OCI-LY1 (cell line): ENCODE data around the gene TMPRSS13.

Experiments used
- H2AFZ ChIP-seq: fragments of 200-600 bp; sonication (generic), shearing (Covaris generic); 2 replicates; pipeline ENCODE4 v1.6.0; 2014; ENCODE audit warnings: antibody characterized with exemption, mild to moderate bottlenecking, low read length
- H3F3A ChIP-seq: fragments of 200-600 bp; sonication (generic), shearing (Covaris generic); 2 replicates; pipeline ENCODE4 v1.6.0; 2014; ENCODE audit warnings: mild to moderate bottlenecking, antibody characterized with exemption, low read length, moderate library complexity; ENCODE audit not compliant: insufficient read depth
- H3K27ac ChIP-seq: fragments of 200-600 bp; sonication (generic); 2 replicates; pipeline ENCODE4 v1.5.1; 2014; ENCODE audit warnings: low read length, mixed run types, mild to moderate bottlenecking, low read depth; ENCODE audit not compliant: poor library complexity, severe bottlenecking
- H3K27me3 ChIP-seq: fragments of 200-600 bp; sonication (generic); 2 replicates; pipeline ENCODE4 v1.6.0; 2014; ENCODE audit warnings: antibody characterized with exemption, mild to moderate bottlenecking, low read length, moderate library complexity; ENCODE audit not compliant: insufficient read depth
- H3K36me3 ChIP-seq: fragments of 200-600 bp; sonication (generic); 2 replicates; pipeline ENCODE4 v1.6.1; 2014; ENCODE audit warnings: mild to moderate bottlenecking, antibody characterized with exemption, low read length, moderate library complexity, mixed read lengths; ENCODE audit not compliant: insufficient read depth
- H3K4me1 ChIP-seq: fragments of 200-600 bp; sonication (generic); 2 replicates; pipeline ENCODE4 v1.5.1; 2014; ENCODE audit warnings: mild to moderate bottlenecking, low read length, moderate library complexity; ENCODE audit not compliant: insufficient read depth, severe bottlenecking
- H3K4me2 ChIP-seq: fragments of 200-600 bp; sonication (generic), shearing (Covaris generic); 2 replicates; pipeline ENCODE4 v1.6.1; 2014; ENCODE audit warnings: low read length
- H3K4me3 ChIP-seq: fragments of 200-600 bp; sonication (generic); 2 replicates; pipeline ENCODE4 v1.5.1; 2014; ENCODE audit warnings: low read length, low read depth, mild to moderate bottlenecking, mixed read lengths; ENCODE audit not compliant: poor library complexity, severe bottlenecking
- H3K79me2 ChIP-seq: fragments of 200-600 bp; shearing (Covaris generic); 2 replicates; pipeline ENCODE4 v1.6.1; 2016; ENCODE audit warnings: mixed run types, low read length, mixed read lengths; ENCODE audit not compliant: insufficient read depth
- H3K9ac ChIP-seq: fragments of 200-600 bp; sonication (generic), shearing (Covaris generic); 2 replicates; pipeline ENCODE4 v1.6.1; 2014; ENCODE audit warnings: mild to moderate bottlenecking, low read length, mixed read lengths
- H3K9me2 ChIP-seq: fragments of 200-600 bp; sonication (generic), shearing (Covaris generic); 2 replicates; pipeline ENCODE4 v1.6.1; 2014; ENCODE audit warnings: low read depth, mild to moderate bottlenecking, low read length, mixed read lengths
- H3K9me3 ChIP-seq: fragments of 200-600 bp; shearing (Covaris generic); 2 replicates; pipeline ENCODE4 v1.6.1; 2014; ENCODE audit warnings: low read length, mixed read lengths
- H4K20me1 ChIP-seq: fragments of 200-600 bp; sonication (generic), shearing (Covaris generic); 2 replicates; pipeline ENCODE4 v1.6.0; 2016; ENCODE audit warnings: mild to moderate bottlenecking, low read length; ENCODE audit not compliant: insufficient read depth
- EZH2 ChIP-seq: fragments of 200-600 bp; sonication (generic), shearing (Covaris generic); IDR thresholded peaks from 2 replicates; pipeline ENCODE4 v1.8.0; 2017; ENCODE audit warnings: borderline replicate concordance, mixed run types, mild to moderate bottlenecking, antibody characterized with exemption, low read length, moderate library complexity, mixed read lengths
- TF ChIP-seq, protein P1 (sequence below): fragments of 200-600 bp; sonication (generic), shearing (Covaris generic); IDR thresholded peaks from 2 replicates; pipeline ENCODE4 v1.5.1; 2017; ENCODE audit warnings: mild to moderate bottlenecking, antibody characterized with exemption, low read length, moderate library complexity, mixed read lengths

The TMPRSS13 gene

DNA sequence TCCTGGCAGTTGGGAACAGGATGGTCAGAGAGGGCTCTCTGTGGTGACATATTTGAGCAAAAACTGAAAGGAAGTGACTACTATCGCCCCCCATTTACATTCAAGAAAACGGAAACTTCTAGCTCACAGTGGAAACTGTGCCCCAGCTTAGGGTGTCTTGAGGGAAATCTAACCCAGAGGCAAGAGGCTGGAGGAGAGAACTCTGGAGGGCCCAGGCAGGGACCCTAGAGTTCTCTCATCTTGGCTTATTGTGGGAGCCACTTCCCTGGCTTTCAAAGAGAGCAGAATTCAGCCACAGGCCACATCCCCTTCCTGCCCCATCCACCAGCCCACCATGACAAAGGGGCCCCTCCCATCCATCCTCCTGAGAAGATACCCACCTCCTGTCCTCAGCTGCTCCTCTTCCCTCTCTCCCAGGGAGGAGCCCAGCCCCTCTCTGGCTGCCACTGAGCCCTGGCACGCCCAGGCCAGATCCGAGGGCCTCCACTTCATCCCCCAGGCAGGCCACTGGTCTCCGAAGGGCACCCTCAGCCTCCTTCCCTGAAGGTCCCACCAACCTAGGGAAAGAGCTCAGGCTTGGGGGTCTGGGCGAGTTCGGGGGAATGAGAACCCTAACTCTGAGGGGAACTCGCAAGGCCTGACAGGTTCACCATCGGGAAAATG lies 1.6 kb upstream of the TMPRSS13 start:
- no peak overlapping the region for H3K9ac ChIP-seq
- H2AFZ ChIP-seq, result no peak overlapping the region

DNA sequence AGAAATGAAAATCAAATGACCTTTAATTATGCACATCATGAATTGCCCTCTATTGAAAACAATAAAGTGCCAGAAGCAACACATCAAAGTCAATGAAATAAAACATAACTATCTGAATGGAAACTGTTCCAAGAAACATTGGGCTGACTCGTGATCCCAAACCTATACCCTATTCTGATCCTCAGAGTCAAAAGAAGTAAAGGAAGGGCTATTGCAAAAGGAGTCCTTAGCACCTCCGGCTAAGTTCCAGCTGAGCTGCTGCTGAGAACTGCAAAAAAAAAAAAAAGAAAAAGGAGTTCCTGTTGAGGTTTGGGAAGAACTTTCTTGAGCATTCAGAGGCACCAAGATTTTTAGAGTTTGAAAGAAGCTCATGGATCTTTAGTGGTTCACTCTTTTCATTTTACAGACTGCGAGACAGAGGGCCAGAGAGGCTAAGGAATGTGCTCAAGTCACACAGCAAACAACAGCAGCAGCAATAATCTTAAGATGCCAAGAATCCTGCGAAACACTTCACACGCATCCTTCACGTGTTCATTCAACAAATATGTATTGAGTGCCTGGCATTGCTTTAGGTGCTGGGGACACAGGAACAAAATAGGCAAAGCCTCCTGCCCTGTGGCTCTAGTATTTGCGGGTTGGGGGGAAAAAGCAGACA lies 841 bp upstream of the TMPRSS13 start:
- no peaks in the 10 kb centered on the region for H3K9me2 ChIP-seq
- H3K9ac ChIP-seq, result no peak overlapping the region
- H2AFZ ChIP-seq, result no peak overlapping the region
- no peaks in the 10 kb centered on the region for H3K27me3 ChIP-seq
- no peaks in the 10 kb centered on the region for H3K9me3 ChIP-seq
- no peaks in the 10 kb centered on the region for H3K79me2 ChIP-seq
- TF ChIP-seq, protein P1, sequence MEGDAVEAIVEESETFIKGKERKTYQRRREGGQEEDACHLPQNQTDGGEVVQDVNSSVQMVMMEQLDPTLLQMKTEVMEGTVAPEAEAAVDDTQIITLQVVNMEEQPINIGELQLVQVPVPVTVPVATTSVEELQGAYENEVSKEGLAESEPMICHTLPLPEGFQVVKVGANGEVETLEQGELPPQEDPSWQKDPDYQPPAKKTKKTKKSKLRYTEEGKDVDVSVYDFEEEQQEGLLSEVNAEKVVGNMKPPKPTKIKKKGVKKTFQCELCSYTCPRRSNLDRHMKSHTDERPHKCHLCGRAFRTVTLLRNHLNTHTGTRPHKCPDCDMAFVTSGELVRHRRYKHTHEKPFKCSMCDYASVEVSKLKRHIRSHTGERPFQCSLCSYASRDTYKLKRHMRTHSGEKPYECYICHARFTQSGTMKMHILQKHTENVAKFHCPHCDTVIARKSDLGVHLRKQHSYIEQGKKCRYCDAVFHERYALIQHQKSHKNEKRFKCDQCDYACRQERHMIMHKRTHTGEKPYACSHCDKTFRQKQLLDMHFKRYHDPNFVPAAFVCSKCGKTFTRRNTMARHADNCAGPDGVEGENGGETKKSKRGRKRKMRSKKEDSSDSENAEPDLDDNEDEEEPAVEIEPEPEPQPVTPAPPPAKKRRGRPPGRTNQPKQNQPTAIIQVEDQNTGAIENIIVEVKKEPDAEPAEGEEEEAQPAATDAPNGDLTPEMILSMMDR, result no peak
- no peak for TF ChIP-seq EZH2
- H3K4me2 ChIP-seq, result no peak overlapping the region
- no peaks in the 10 kb centered on the region for H3K36me3 ChIP-seq
- no peak overlapping the region for H3K4me3 ChIP-seq
- H3F3A ChIP-seq, result no peaks in the 10 kb centered on the region
- H3K27ac ChIP-seq, result no peak overlapping the region
- peaks cover 32% of the 10 kb centered on the region for H3K4me1 ChIP-seq
- no peaks in the 10 kb centered on the region for H4K20me1 ChIP-seq

More for the DNA sequence above, 1.6 kb upstream of the TMPRSS13 start:
- H3K9me3 ChIP-seq, result no peaks in the 10 kb centered on the region
- H3K36me3 ChIP-seq, result no peaks in the 10 kb centered on the region
- no peaks in the 10 kb centered on the region for H3F3A ChIP-seq
- no peak overlapping the region; the same call in 1 of the 2 replicates for H3K4me2 ChIP-seq
- H3K4me3 ChIP-seq, result no peak overlapping the region
- no peaks in the 10 kb centered on the region for H3K79me2 ChIP-seq
- no peaks in the 10 kb centered on the region for H3K9me2 ChIP-seq
- peaks cover 35% of the 10 kb centered on the region for H3K4me1 ChIP-seq
- H3K27ac ChIP-seq, result peak overlapping the region; percentile 67
- no peaks in the 10 kb centered on the region for H4K20me1 ChIP-seq
- TF ChIP-seq, protein P1, result no peak
- no peak for TF ChIP-seq EZH2
- H3K27me3 ChIP-seq, result no peaks in the 10 kb centered on the region

- peaks cover 26% of the 10 kb centered on the region for H3K4me1 ChIP-seq
- TF ChIP-seq, protein P1, result no peak
- TF ChIP-seq EZH2, result no peak
- no peaks in the 10 kb centered on the region for H3K9me2 ChIP-seq
Measured at GRCh38 chr11:117928446-117929141, 608 bp downstream of the TMPRSS13 start.

More at GRCh38 chr11:117928446-117929141, 608 bp downstream of the TMPRSS13 start:
- Histone ChIP-seq H3K27ac (no peak overlapping the region), H3K36me3 (no peaks in the 10 kb centered on the region), H3F3A (no peaks in the 10 kb centered on the region), H3K9me3 (no peaks in the 10 kb centered on the region), H3K9ac (no peak overlapping the region), H4K20me1 (no peaks in the 10 kb centered on the region), H3K4me2 (no peak overlapping the region), H2AFZ (no peak overlapping the region), H3K27me3 (no peaks in the 10 kb centered on the region), H3K4me3 (no peak overlapping the region), H3K79me2 (no peaks in the 10 kb centered on the region)
